ENCODE data around the gene DNASE1L2.

Gene DNASE1L2, protein sequence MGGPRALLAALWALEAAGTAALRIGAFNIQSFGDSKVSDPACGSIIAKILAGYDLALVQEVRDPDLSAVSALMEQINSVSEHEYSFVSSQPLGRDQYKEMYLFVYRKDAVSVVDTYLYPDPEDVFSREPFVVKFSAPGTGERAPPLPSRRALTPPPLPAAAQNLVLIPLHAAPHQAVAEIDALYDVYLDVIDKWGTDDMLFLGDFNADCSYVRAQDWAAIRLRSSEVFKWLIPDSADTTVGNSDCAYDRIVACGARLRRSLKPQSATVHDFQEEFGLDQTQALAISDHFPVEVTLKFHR

GRCh38 chr16:2236337-2237101, at the start of gene DNASE1L2:
Gene DNASE1L2 (plus strand): TSS chr16:2236444. CDS start chr16:2236817, 373 bp downstream.
- Histone ChIP-seq H3K36me3 (peaks cover 71% of the 10 kb centered on the region), H3K4me3 (ENCODE audit: low read depth in 1 of 2, low read length in 1 of 2) (no peak within 1 kb of the TSS), H3K27ac (no peak within 1 kb of the TSS), H3K27me3 (peaks cover 45% of the 10 kb centered on the region), H3K9me3 (no peaks in the 10 kb centered on the region), H3K4me1 (ENCODE audit: control insufficient read depth in 1 of 2, insufficient read depth in 1 of 2, low read depth in 1 of 2, low read length in 1 of 2) (no peaks in the 10 kb centered on the region)
- TF ChIP-seq CTCF (IDR thresholded peaks at IDR 0.05), result no peak

- Histone ChIP-seq H3K27me3 (no peaks in the 10 kb centered on the region), H3K9me3 (no peaks in the 10 kb centered on the region), H3K27ac (no peak overlapping the region), H3K4me1 (ENCODE audit: control insufficient read depth in 1 of 2, insufficient read depth in 1 of 2, low read depth in 1 of 2, low read length in 1 of 2) (no peaks in the 10 kb centered on the region), H3K36me3 (no peaks in the 10 kb centered on the region), H3K4me3 (ENCODE audit: low read depth in 1 of 2, low read length in 1 of 2) (no peak overlapping the region)
- TF ChIP-seq CTCF (IDR thresholded peaks at IDR 0.05), result no peak
Observed at GRCh38 chr16:2186505-2186904, 49.7 kb upstream of the DNASE1L2 start.

DNA sequence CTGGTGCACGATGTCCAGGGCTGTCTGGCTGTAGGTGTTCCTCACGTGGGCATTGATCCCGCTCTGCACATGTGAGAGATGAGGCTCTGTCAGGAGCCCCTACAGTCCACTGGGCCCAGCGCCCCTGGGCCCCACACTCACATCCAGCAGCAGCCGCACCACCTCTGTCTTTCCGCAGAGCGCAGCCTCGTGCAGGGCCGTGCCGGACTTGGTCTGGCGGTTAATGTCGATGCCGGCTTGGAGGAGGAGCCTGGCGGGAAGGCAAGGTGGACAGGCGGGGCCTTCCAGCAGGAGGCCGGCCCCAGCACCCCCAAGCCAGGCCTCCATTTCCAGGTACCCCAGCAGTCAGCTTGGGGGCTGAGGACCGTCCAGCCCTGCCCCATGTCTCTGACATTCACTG, 49.0 kb upstream of the DNASE1L2 start:
- Histone ChIP-seq H3K27me3 (no peaks in the 10 kb centered on the region), H3K27ac (no peak overlapping the region), H3K9me3 (no peaks in the 10 kb centered on the region), H3K4me1 (ENCODE audit: control insufficient read depth in 1 of 2, insufficient read depth in 1 of 2, low read depth in 1 of 2, low read length in 1 of 2) (no peaks in the 10 kb centered on the region), H3K4me3 (ENCODE audit: low read depth in 1 of 2, low read length in 1 of 2) (no peak overlapping the region), H3K36me3 (no peaks in the 10 kb centered on the region)
- TF ChIP-seq CTCF (IDR thresholded peaks at IDR 0.05), result no peak

- Histone ChIP-seq H3K4me1 (ENCODE audit: control insufficient read depth in 1 of 2, insufficient read depth in 1 of 2, low read depth in 1 of 2, low read length in 1 of 2) (no peaks in the 10 kb centered on the region), H3K27me3 (peaks cover 7% of the 10 kb centered on the region), H3K9me3 (no peaks in the 10 kb centered on the region), H3K4me3 (ENCODE audit: low read depth in 1 of 2, low read length in 1 of 2) (no peak overlapping the region), H3K27ac (no peak overlapping the region), H3K36me3 (no peaks in the 10 kb centered on the region)
- TF ChIP-seq CTCF (IDR thresholded peaks at IDR 0.05), result no peak
Observed at GRCh38 chr16:2188395-2188794, 47.8 kb upstream of the DNASE1L2 start.

DNA sequence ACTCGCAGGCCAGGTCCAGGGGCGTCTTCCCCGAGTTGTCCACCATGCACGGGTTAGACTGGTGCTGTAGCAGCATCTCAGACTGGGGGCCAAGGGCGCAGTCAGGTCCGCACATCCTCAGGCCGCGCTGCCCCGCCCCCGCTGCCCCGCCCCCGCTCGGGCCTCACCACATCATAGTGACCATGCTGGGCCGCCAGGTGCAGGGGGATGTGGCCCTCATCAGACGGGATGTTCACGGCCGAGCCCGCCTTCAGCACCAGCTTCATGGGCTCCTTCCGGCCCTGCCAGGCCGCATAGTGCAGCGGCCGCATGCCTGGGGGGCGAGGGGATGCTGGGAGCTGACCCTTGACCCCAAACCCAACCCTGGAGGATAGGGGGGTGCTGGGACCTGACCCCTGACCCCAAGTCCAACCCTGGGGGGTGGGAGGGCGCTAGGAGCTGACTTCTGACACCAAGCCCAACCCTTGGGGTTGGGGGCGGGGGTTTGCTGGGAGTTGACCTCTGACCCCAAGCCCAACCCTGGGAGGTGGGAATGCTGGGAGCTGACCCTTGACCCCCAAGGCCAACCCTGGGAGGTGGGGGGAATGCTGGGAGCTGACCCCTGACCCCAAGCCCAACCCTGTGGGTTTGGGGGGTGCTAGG, 46.9 kb upstream of the DNASE1L2 start:
- no peak overlapping the region for H3K4me3 ChIP-seq (ENCODE audit: low read depth in 1 of 2, low read length in 1 of 2)
- H3K27me3 ChIP-seq, result peaks cover 17% of the 10 kb centered on the region

More for the DNA sequence above, 46.9 kb upstream of the DNASE1L2 start:
- no peak for TF ChIP-seq CTCF (IDR thresholded peaks at IDR 0.05)
- Histone ChIP-seq H3K9me3 (no peaks in the 10 kb centered on the region), H3K27ac (no peak overlapping the region), H3K36me3 (no peaks in the 10 kb centered on the region), H3K4me1 (ENCODE audit: control insufficient read depth in 1 of 2, insufficient read depth in 1 of 2, low read depth in 1 of 2, low read length in 1 of 2) (no peaks in the 10 kb centered on the region)
